CD8-positive, alpha-beta memory T cell (primary cell): ENCODE results near the gene SMIM24. TPM values are rescaled to one million over a fixed set of nuclear protein-coding genes. Genes with fewer than 3 reads are reported as not detected.
"Not testable (repeated sequence)": the region's sequence is repeated elsewhere in the genome, so short reads cannot be mapped to it uniquely, and the experiment has no call there.

ENCODE experiments used
- CTCF ChIA-PET: fragments of 350-600 bp; sonication (Branson Sonifier 250); formaldehyde crosslinking; loops from one replicate; lab custom pipeline; 2021; ENCODE audit warnings: antibody characterized with exemption; lab: Charles Lee
- POLR2A ChIA-PET: fragments of 350-600 bp; sonication (Branson Sonifier 250); formaldehyde crosslinking; loops from one replicate; lab custom pipeline; 2021; ENCODE audit warnings: antibody characterized with exemption; lab: Charles Lee
- DNase-seq, 5 donors: peaks; one replicate each; pipeline versions ENCODE4 v3.0.0 to v3.0.0-alpha.2; 2020 to 2022; ENCODE audit warnings: mixed read lengths in 1 of 5
- H3K27ac ChIP-seq: one replicate; pipeline ENCODE4 v1.7.0; 2013; ENCODE audit warnings: low read depth, mild to moderate bottlenecking, low read length, moderate library complexity
- H3K27me3 ChIP-seq: 2 replicates; pipeline ENCODE4 v1.7.0; 2013; ENCODE audit warnings: low read length, mild to moderate bottlenecking; ENCODE audit not compliant: insufficient read depth, poor library complexity, severe bottlenecking
- H3K36me3 ChIP-seq: 2 replicates; pipeline ENCODE4 v1.7.0; 2013; ENCODE audit warnings: mild to moderate bottlenecking, low read length, moderate library complexity; ENCODE audit not compliant: insufficient read depth
- H3K4me1 ChIP-seq: 2 replicates; pipeline ENCODE4 v1.7.0; 2013; ENCODE audit warnings: mild to moderate bottlenecking, low read length, moderate library complexity; ENCODE audit not compliant: insufficient read depth
- H3K4me3 ChIP-seq: 2 replicates; pipeline ENCODE4 v1.7.0; 2013; ENCODE audit warnings: mild to moderate bottlenecking, low read length
- H3K9me3 ChIP-seq: 2 replicates; pipeline ENCODE4 v1.7.0; 2013; ENCODE audit warnings: mild to moderate bottlenecking, low read length
- H3K27ac Mint-ChIP-seq, 8 donors: one replicate each; pipeline ENCODE4 v1.8.0; 2020 to 2021; ENCODE audit warnings: mixed read lengths in 8 of 8, mild to moderate bottlenecking in 6 of 8, inconsistent platforms in 3 of 8, moderate library complexity in 3 of 8
- H3K27me3 Mint-ChIP-seq, 2 donors: one replicate each; pipeline ENCODE4 v1.8.0; 2020 to 2021; ENCODE audit warnings: mixed read lengths in 2 of 2, mild to moderate bottlenecking in 1 of 2, moderate library complexity in 1 of 2
- H3K36me3 Mint-ChIP-seq, 3 donors: one replicate each; pipeline ENCODE4 v1.8.0; 2020 to 2021; ENCODE audit warnings: mixed read lengths in 3 of 3, inconsistent platforms in 1 of 3, mild to moderate bottlenecking in 1 of 3
- H3K4me1 Mint-ChIP-seq, 3 donors: one replicate each; pipeline ENCODE4 v1.8.0; 2020 to 2021; ENCODE audit warnings: mixed read lengths in 3 of 3, inconsistent platforms in 1 of 3, mild to moderate bottlenecking in 1 of 3
- H3K4me3 Mint-ChIP-seq, 7 donors: one replicate each; pipeline ENCODE4 v1.8.0; 2020 to 2021; ENCODE audit warnings: mixed read lengths in 7 of 7, mild to moderate bottlenecking in 6 of 7, moderate library complexity in 4 of 7, inconsistent platforms in 2 of 7
- H3K9me3 Mint-ChIP-seq, 5 donors: one replicate each; pipeline ENCODE4 v1.8.0; 2020 to 2022; ENCODE audit warnings: mixed read lengths in 5 of 5, mild to moderate bottlenecking in 3 of 5, moderate library complexity in 2 of 5, inconsistent platforms in 1 of 5
- polyA plus RNA-seq: library from polyadenylated mRNA; unstranded; fragments of 300-500 nt; fragmentation: Illumina TruSeq; gene quantifications from one replicate; pipeline ENCODE4 v1.2.3, GENCODE V29; 2021
- total RNA-seq, 2 experiments: library from RNA; stranded (reverse); gene quantifications; one replicate each; pipeline ENCODE4 v1.2.3, GENCODE V29; 2021

Gene SMIM24
- total and polyA plus RNA-seq, 3 experiments from 2014 or later: 0.66 TPM; not detected in 2

DNA sequence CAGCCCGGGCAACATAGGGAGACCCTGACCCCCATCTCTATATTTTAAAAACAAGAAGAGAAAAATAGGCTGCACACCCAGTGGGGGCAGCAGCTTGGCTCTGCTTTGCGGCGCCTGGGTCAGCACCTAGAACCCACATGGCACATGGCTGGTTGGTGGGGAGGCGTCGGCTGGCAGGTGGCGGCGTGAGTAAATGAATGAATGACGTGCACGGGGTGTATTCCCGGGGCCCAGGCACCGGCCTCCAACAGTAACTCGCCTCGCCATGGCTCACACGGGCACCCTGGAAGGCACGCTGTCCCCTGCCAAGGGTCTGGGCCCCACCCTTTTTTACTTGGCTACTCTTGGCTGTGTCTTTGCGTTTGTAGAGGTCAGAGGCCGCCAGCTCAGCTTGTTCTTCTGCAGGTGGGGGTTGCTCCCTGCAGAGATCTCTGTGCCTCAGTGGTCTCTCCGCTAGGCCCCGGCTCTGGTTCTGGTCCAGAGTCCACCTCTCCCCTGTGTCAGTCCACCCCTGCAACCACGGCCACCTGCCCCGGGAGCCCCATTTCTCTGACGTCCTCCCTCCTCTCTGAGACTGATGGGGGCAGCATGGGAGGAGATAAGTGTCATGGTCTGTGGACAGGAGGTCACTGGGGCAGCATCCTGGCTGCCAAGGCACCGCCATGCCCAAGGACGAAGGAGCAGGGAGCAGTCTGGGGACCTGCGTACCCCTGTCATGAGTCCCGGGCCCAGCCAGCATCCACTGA, 31.4 kb upstream of the SMIM24 start:
- Histone ChIP-seq H3K36me3 (peaks cover 7% of the 10 kb centered on the region), H3K9me3 (no peaks in the 10 kb centered on the region), H3K27me3 (no peaks in the 10 kb centered on the region), H3K4me3 (no peak overlapping the region), H3K4me1 (peaks cover 25% of the 10 kb centered on the region), H3K27ac (no peak overlapping the region)
- H3K4me1 Mint-ChIP-seq: peaks cover 50 to 80% (median 52%) of the 10 kb centered on the region in 3 donors
- no peaks in the 10 kb centered on the region for H3K27me3 Mint-ChIP-seq
- H3K9me3 Mint-ChIP-seq: no peaks in the 10 kb centered on the region
- peaks cover 0 to 59% (median 0%) of the 10 kb centered on the region in 3 donors for H3K36me3 Mint-ChIP-seq
- peak overlapping the region in 1 of 7 donors; percentile 16 for H3K4me3 Mint-ChIP-seq
- ChIA-PET POLR2A (no interaction called here), CTCF (no interaction called here)
- H3K27ac Mint-ChIP-seq: peak overlapping the region in 1 of 8 donors; percentile 23
- DNase-seq: peak in 1 of 5 donors; percentile 44

DNA sequence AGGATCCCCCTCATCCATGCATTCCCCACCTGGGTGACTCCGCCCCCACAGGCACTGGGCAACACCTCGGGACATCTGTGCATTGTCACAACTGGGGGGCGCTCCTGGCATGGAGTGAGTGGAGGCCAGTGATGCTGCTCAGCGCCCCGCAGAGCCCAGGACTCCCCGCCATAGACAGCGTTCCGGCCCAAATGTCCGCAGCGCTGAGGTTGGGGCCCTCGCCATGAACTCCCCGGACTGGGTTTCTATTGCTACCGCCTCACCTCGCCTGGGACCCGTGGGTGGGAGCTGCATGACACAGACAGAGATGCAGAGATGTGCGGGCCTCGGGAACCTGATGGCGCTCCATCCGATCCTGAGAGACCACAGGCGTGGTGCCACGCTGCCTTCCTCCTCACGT, 30.4 kb upstream of the SMIM24 start:
- H3K4me3 Mint-ChIP-seq: peak overlapping the region in 1 of 7 donors; percentile 16
- no peaks in the 10 kb centered on the region for H3K9me3 Mint-ChIP-seq
- H3K4me3 ChIP-seq: no peak overlapping the region
- H3K27ac Mint-ChIP-seq: peak overlapping the region in 1 of 8 donors; percentile 48
- H3K4me1 Mint-ChIP-seq: peaks cover 43 to 74% (median 47%) of the 10 kb centered on the region in 3 donors
- H3K27ac ChIP-seq: no peak overlapping the region
- ChIA-PET CTCF (no interaction called here), POLR2A (no interaction called here)
- H3K4me1 ChIP-seq: peaks cover 16% of the 10 kb centered on the region
- peak in 1 of 5 donors; percentile 39 for DNase-seq
- H3K9me3 ChIP-seq: no peaks in the 10 kb centered on the region
- no peaks in the 10 kb centered on the region for H3K27me3 ChIP-seq
- no peaks in the 10 kb centered on the region for H3K27me3 Mint-ChIP-seq
- peaks cover 0 to 57% (median 0%) of the 10 kb centered on the region in 3 donors for H3K36me3 Mint-ChIP-seq
- peaks cover 7% of the 10 kb centered on the region for H3K36me3 ChIP-seq

DNA sequence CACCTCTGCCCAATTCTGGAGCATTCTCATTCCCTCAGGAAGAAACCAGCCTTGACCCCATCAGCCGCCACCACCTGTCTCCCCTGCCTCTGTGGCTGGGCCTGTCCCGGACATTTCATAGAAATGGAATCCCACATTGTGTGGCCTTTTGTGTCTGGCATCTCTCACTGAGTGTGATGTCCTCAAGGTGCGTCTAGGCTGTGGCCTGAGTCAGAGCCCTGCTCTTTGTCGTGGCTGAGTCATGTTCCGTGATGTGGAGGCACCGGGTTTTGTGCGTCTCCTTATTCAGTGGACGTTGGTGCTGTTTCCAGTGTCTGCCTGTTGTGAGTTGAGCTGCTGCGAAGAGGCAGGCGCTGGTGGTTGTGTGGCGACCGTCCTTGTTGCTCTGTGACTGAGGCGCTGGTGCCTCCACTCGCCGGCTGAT, 29.3 kb upstream of the SMIM24 start:
- no peak overlapping the region for H3K27ac ChIP-seq
- Mint-ChIP-seq H3K27ac (peak overlapping the region in 7 of 8 donors; percentile 43 to 89 (median 80)), H3K4me3 (peak overlapping the region in 6 of 7 donors; percentile 52 to 90 (median 72)), H3K36me3 (peaks cover 0 to 58% (median 0%) of the 10 kb centered on the region in 3 donors), H3K27me3 (no peaks in the 10 kb centered on the region), H3K4me1 (peaks cover 49 to 74% (median 51%) of the 10 kb centered on the region in 3 donors), H3K9me3 (no peaks in the 10 kb centered on the region)
- POLR2A ChIA-PET: interaction anchor here (0.5 kb wide), 1 partner anchor 15 kb away, joined by 3 read pairs; no protein-coding TSS in a partner anchor
- DNase-seq: peak in 1 of 5 donors; percentile 39
- H3K4me3 ChIP-seq: no peak overlapping the region
- CTCF ChIA-PET: no interaction called here
- H3K4me1 ChIP-seq: peaks cover 25% of the 10 kb centered on the region
- H3K36me3 ChIP-seq: peaks cover 7% of the 10 kb centered on the region
- no peaks in the 10 kb centered on the region for H3K9me3 ChIP-seq
- no peaks in the 10 kb centered on the region for H3K27me3 ChIP-seq

DNA sequence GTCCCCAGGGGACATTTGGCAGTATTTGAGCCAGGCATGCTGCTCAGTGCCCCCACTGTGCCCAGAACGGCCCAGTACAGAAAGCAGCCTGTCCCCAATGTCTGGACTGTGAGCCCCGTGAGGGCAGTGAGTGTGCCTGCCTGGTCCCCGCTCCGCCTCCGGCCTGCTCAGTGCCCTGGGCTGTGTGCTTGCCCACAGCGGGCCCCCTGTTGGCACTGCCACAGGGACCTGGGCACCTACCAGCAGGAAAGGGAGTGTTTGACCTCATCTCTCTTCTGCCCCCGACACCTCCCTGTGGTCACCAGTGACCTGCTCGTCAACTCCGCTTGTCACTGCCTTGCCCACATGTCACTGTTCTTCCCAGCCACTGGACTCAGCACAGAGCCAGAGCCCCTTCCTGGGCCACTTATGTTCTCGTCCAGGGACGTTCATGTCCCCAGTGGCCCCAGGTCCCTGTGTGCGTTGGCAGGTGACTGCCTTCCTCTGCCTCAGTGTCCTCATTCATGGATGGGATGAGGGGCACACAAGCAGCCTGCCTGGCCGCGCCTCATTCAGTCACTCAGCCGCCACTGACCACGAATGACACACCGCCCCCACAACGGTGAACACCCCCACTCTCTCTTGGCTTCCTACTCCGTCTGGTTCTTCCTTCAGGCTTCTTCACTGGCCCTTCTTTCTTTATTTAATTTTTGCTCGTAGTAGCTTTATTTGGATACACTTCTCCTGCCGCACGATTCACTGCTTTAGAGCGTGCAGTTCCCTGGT, 28.6 kb upstream of the SMIM24 start:
- H3K27ac ChIP-seq: no peak overlapping the region
- Mint-ChIP-seq H3K27me3 (no peaks in the 10 kb centered on the region), H3K4me3 (peak overlapping the region; percentile 52 to 90 (median 87)), H3K4me1 (peaks cover 46 to 71% (median 48%) of the 10 kb centered on the region in 3 donors), H3K9me3 (no peaks in the 10 kb centered on the region), H3K27ac (peak overlapping the region in 6 of 8 donors; percentile 68 to 89 (median 80)), H3K36me3 (peaks cover 0 to 55% (median 0%) of the 10 kb centered on the region in 3 donors)
- ChIA-PET CTCF (no interaction called here), POLR2A (no interaction called here)
- no peaks in the 10 kb centered on the region for H3K27me3 ChIP-seq
- peaks cover 25% of the 10 kb centered on the region for H3K4me1 ChIP-seq
- peak in 1 of 5 donors; percentile 45 for DNase-seq
- peaks cover 7% of the 10 kb centered on the region for H3K36me3 ChIP-seq
- H3K4me3 ChIP-seq: no peak overlapping the region
- H3K9me3 ChIP-seq: no peaks in the 10 kb centered on the region

DNA sequence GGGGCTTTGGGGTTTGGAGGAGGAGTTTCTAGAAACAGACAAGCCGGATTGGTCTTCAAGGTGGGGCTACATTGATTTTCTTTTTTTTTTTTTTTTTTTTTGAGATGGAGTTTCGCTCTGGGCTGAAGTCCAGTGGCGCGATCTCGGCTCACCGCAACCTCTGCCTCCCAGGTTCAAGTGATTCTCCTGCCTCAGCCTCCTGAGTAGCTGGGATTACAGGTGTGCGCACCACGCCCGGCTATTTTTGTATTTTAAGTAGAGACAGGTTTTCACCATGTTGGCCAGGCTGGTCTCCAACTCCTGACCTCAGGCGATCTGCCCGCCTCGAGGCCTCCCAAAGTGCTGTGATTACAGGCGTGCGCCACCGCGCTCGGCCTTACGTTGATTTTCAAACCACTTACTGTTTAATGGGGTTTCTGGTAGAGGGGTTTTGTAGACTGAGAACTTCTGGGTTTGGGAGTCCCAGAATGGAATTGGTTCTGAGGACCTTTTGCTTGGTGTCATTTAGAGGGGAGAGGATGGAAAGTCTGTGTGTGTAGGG, 27.9 kb upstream of the SMIM24 start:
- peaks cover 25% of the 10 kb centered on the region for H3K4me1 ChIP-seq
- H3K4me3 Mint-ChIP-seq: peak overlapping the region; percentile 34 to 90 (median 89)
- CTCF ChIA-PET, H3K27me3 ChIP-seq, H3K27ac ChIP-seq, H3K4me3 ChIP-seq, DNase-seq, H3K36me3 ChIP-seq, H3K27me3 Mint-ChIP-seq, H3K9me3 Mint-ChIP-seq, POLR2A ChIA-PET, H3K9me3 ChIP-seq: not testable (repeated sequence)
- peaks cover 45 to 66% (median 46%) of the 10 kb centered on the region in 3 donors for H3K4me1 Mint-ChIP-seq
- H3K27ac Mint-ChIP-seq: peak overlapping the region in 5 of 8 donors; percentile 23 to 76 (median 47)
- peaks cover 0 to 52% (median 0%) of the 10 kb centered on the region in 3 donors for H3K36me3 Mint-ChIP-seq

DNA sequence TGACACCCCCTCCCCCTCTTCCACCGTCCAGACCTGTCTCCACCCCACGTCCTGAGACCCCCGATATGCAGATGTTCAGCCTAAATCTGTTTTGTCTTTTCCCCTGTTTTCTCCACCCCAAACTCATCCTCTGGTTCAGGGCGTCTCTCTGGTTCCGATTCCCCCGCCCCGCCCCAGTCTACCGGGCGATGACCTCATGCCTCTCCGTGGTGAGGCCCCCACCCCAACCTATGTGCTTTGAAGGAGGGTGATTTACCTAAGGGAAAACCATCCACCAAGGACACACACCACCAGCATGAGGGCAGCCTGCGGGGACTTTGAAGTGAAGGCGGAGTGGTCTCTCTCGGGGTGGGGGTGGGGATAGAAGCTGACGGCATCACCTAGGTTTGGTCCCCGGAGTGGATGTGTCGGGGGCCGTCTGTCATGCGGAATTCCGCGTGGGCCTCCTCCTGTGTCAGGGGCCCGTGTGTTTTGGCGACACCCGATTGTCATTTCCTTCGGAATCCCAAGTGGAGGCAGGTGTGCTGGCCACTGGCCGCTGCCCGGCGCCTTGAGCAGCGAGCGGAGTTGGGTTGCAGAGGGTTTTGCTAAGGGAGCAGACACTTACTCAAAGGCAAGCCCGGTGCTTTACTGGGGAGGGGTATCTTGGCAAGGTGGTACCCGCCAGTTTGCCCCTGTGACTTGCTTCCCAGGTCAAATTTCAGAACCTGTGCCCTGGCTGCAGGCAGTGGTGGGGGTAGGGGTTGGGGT, 27.2 kb upstream of the SMIM24 start:
- POLR2A ChIA-PET: no interaction called here
- peaks cover 0 to 50% (median 0%) of the 10 kb centered on the region in 3 donors for H3K36me3 Mint-ChIP-seq
- peaks cover 25% of the 10 kb centered on the region for H3K4me1 ChIP-seq

More for the DNA sequence above, 27.2 kb upstream of the SMIM24 start:
- Histone ChIP-seq H3K36me3 (peaks cover 7% of the 10 kb centered on the region), H3K4me3 (peak overlapping the region; percentile 63), H3K27ac (peak overlapping the region; percentile 83), H3K9me3 (no peaks in the 10 kb centered on the region), H3K27me3 (no peaks in the 10 kb centered on the region)
- peaks cover 0 to 3% of the 10 kb centered on the region in 2 donors for H3K27me3 Mint-ChIP-seq
- H3K4me1 Mint-ChIP-seq: peaks cover 43 to 63% (median 46%) of the 10 kb centered on the region in 3 donors
- peak overlapping the region; percentile 61 to 99 (median 92) for H3K27ac Mint-ChIP-seq
- H3K4me3 Mint-ChIP-seq: peak overlapping the region; percentile 86 to 96 (median 89)
- peak in 3 of 5 donors; percentile 11 to 69 (median 21) for DNase-seq
- CTCF ChIA-PET: no interaction called here
- no peaks in the 10 kb centered on the region for H3K9me3 Mint-ChIP-seq
